Measurements from ENCODE around the gene PPFIBP1.
A peak's percentile ranks its signal among the peaks of the same experiment; 100 is the strongest.
"Not testable (repeated sequence)": the region's sequence is repeated elsewhere in the genome, so short reads cannot be mapped to it uniquely, and the experiment has no call there.

Gene PPFIBP1

DNA sequence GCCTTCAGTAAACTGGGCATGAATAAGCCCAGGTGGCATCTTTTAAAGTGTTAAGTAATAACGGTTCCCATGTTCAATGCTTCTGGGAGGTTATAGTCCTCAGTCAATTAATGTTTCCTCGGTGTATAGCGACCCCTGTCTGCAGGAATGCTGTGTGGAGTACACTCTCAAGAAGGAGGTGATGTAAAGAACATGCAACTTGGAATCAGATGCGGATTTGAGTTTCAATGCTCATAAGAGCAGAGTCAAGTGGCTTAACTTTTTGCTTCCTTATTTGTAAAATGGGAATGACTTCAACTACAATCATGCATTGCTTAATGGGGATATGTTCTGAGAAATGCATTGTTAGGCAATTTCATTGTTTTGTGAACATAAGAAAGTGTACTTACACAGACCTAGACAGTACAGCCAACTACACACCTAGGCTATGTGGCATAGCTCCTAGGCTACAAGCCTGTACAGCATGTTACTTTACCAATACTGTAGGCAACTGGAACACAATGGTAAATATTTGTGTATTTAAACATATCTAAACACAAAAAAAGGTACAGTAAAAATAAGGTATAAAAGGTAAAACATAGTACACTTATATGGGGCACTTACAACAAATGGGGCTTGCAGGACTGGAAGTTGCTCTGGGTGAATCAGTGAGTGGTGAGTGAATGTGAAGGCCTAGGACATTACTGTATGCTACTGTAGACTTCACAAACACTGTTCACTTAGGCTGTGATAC is 179.9 kb downstream of the PPFIBP1 start:
- peak in 39 of 56 donors; percentile 0 to 84 (median 18) for DNase-seq

DNA sequence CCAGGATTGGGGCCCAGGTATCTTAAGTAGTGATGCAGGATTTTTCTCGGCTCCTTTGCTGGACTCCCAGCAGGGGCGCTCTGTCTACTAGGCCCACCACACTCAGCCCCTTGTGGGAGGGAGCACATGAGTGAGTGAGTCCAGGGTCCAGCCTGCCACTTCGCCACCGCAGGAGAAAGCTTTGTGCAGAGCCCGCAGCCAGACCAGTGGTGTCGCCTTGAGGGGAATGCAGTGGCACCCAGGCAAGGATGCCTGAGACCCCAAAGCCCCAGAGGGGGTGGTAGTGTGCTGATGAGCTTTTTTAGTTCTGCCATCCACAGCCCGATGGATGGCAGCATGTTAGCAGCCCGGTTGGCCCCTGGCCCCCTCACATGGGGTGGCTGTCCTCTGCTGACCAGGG is 181.3 kb downstream of the PPFIBP1 start:
- no peak for DNase-seq

DNA sequence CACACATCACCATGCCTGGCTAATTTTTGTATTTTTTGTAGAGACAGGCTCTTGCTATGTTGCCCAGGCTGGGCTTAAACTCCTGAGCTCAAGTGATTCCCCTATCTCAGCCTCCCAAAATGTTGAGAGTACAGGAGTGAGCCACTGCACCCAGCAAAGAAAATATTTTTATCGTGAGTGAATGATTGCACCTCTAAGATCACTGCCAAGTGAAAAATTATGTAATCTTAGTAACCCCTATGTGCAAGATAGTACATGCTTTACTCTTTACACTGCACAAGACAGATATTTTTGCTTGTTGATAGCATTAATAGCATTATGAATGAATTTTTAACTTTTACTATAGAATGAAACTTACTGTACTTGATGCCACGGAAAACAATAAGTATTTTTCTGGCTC is 183.2 kb downstream of the PPFIBP1 start:
- DNase-seq, result no peak

DNA sequence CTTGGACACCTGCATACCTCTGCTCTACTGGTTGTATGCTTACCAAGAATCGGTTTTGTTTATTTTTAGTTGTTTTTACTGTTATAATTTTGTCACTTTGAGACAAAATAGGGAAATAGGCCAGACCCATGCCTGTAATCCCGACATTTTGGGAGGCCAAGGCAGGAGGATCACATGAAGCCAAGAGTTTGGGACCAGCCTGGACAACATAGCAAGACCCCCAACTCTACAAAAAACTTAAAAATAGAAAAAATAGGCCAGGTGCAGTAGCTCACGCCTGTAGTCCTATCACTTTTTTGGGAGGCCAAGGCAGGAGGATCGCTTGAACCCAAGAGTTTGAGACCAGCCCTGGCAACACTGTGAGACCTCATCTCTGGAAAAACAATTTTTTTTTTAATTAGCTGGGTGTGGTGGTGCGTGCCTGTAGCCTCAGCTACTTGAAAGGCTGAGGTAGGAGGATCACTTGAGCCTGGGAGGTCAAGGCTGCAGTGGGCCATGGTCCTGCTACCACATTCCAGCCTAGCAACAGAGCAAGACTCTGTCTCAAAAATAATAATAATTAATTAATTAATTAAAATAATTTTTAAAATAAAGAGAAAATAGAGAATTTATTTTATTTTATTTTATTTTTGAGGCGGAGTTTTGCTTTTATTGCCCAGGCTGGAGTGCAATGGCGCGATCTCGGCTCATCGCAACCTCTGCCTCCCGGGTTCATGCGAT is 185.4 kb downstream of the PPFIBP1 start:
- no peak for DNase-seq

DNA sequence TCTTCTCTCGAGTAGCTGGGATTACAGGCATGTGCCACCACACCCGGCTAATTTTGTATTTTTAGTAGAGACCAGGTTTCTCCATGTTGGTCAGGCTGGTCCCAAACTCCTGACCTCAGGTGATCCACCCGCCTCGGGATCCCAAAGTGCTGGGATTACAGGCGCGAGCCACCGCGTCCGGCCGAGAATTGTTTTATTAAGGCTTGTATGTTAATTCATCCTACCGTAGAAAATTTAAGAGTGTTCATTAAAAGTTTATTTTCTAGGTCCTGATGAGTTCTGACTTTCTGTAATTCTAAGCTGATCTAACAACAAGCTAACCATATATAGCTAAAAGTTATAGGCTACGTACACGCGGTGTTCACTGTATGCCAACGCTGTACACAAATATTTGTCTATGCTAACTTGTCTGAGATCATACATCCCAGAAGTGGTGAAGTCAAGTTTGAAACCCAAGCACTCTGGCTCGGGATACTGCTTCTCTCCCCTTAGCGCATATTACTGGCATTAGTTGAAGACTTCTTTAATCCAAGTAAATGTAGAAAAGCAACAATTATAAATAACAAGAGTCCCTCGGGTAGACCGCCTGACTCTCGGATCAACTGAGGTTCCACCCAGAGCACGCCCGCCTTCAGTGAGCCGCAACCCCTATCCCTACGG is 186.1 kb downstream of the PPFIBP1 start:
- peak in 6 of 56 donors; percentile 6 to 64 (median 39) for DNase-seq

DNA sequence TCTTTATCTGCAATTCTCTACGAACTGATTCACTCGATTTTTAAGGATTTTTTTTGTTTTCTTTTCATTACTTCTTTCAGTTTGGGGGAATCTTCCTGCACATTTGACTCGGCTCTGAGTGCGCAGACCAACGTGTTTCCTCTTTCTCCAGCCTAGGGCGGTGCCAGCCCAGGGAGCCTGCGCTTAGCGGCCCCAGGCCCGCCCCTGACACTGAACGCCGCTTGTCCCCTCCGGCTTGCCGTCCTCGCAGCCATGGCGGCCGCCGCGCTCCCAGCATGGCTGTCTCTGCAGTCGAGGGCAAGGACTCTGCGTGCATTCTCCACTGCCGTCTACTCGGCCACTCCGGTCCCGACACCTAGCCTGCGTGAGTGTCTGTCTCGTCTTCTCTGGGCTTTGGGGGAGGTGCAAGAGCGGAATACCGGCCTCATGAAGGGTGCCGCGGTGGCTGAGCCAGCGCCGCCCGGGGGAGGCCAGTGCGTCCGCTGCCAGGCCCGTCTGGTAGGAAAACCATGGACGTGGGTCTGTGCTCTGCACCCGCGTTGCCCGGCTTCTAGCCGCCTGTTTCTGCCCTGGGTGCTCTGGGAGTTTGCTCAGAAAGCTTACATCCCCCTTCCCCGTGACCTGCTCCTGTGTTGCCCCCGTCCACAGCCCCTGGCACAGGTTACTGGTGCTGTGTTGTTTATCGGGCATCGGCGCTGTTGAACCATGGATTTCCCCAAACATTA is 186.7 kb downstream of the PPFIBP1 start, which contains the start of gene MRPS35:
TSS of gene MRPS35 (plus strand) at position 241 of the 725 bp plus-strand sequence. CDS start at position 253, 12 bp downstream.
- peak; percentile 48 to 92 (median 83) for DNase-seq

DNA sequence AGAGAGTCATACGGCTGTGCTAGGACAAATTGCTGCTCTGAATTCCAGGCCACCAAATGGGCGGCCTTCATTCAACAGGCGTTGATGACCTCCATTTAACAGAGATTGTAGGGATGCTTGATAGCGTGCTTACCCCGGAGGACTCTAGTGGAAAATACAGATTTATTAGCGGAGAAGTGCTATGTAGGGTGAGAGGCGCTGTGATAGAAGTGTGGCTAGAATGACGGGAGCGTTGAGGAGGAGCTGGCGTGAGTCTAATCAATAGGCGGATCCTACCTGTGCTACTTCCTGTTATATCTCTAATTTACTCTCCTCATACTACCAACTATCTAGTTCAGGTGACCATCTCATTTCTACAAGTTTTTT is 187.3 kb downstream of the PPFIBP1 start:
- no peak for DNase-seq

DNA sequence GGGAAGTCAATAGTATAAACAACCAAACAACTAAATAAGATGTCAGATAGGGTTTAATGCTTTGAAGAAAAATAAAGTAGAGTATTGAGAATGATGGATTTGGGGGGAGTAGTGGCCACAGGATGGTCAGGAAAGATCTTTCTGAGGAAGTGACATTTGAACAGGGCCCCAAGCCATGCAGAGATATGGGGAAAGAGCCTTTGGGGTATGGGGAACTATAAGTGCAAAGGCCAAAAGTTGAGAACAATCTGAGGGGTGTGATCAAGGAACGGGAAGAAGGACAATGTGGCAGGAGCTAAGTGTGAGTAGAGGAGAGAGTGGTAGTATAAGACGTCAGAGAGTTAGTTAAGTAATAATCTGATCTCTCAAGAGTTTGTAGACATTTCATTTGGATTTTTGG is 188.0 kb downstream of the PPFIBP1 start:
- DNase-seq, result no peak

DNA sequence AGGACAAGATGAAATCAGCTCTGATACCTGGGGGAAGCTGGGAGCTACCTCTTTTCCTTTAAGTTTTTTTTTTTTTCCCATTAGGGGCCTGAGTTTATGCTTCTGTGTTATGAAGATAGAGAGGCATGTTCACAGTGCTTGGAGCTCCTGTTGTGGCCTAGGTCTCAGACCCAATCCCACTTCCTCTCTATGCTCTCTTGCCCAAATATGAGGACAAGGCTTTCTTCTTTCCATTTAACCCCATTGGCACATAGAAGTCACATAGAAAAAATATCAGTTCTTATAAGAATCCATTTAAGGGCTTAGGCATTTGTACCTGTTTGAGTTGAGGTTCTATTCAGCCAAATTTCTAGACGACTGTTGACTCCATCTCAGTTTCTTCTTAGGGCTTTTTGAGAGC is 199.2 kb downstream of the PPFIBP1 start:
- no peak for DNase-seq

DNA sequence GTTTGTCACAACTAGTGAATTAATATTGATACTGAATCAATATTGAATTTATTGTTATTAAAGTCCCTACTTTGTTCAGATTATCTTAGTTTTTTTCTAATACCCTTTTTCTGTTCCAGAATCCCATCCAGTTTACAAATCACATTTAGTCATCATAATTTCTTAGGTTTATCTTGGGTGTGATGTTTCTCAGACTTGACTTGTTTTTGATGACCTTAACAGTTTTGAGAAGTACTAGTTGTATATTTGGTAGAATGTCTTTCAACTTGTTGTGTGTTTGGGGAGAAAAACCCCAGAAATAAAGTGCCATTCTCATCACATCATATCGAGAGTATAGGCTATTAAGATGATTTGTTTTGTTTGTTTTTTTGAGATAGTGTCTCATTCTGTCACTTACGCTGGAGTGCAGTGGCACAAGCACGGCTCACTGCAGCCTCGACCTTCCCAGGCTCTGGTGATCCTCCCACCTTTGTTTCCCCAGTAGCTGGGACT is 206.1 kb downstream of the PPFIBP1 start:
- DNase-seq, result no peak

DNA sequence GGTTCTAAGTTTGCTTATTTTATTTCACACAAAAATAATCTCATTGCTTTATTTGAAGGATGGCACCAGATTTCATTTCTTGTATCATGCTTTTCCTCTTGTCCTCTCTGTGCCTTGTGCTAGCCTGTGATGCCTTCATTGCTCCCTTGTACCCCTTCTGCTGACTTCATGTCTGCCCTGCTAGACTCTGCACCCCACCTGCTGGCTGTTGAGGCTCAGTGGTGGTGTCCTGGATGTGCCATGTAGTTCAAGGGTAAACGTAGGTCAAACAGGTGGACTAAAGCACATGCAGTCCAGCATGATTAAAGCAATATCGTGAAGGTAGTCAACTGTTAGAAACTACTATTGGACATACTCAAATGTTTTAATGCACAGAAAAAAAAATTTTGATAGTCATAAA is 208.3 kb downstream of the PPFIBP1 start:
- no peak for DNase-seq

DNA sequence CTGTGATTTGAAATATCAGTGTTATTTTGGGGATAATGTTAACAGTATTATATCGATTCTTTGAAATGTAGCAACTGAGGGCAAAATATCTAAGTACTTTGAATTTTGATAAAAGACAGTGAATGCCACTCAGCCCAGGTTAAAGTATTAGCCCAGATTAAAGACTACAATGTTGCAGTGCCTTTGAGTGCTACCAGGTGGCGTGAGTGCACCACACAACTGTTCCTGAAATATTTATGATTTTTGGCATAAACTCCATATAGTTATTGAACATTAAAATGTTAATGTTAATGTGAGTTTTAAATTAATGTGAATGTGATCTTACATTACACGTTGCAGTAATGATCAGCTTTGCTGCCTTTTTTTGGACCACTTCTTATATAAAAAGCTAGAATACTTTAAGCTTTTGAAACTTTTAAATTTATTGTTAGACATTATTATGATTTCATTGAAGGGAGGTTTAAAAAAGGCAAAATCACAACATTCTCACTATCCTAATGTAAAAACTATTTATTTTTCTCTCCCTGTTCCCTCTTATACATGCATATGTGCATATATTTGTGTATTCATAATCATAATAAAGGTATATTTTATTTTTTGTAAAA is 209.1 kb downstream of the PPFIBP1 start:
- DNase-seq, result peak in 3 of 56 donors; percentile 7 to 32 (median 17)

DNA sequence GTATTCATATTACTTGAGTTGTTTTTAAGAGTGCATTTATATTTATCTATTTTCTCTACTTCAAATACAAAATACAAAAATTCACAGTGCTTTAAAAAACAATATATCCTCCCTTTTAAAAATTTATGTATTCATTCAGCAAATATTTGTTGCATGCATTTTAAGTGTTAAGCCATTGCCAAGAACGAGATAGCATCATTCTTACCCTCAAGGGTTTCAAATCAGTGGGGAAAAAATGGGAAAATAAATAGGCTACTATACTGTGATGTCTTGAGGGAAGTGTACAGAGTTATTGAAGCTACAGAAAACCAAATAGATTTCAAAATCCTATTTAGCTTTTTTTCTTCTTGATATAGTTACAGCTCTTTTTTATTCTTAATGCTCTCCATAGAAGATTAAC is 209.8 kb downstream of the PPFIBP1 start:
- no peak for DNase-seq

DNA sequence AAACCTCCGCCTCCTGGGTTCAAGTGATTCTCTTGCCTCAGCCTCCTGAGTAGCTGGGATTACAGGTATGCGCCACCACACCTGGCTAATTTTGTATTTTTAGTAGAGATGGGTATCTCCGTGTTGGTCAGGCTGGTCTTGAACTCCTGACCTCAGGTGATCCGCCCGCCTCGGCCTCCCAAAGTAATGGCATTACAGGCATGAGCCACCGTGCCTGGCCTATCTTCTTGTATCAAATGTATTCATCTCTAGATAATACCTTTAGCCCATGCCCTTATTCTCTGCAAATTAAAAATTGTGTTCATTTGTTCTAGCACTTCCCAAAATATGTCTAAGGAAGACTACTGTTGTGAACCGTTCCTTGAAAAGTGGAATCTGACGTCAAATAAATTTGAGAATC is 210.3 kb downstream of the PPFIBP1 start:
- not testable (repeated sequence) for DNase-seq

DNA sequence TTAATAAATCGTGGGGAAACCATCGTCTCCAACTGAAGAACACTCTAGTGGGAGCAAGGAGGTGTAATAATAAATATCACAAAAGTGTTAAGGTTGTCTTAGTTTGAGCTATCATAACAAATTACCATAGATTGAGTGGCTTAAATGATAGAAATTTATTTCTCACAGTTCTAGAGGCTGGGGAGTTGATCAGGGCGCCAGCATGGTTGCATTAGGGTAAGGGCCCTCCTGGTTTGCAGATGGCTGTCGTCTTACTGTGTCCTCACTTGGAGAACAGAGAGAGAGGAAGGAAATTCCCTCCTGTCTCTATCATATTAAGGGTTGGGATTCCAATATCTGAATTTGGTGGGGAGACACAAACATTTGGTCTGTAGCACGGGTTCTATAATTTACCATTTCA is 219.6 kb downstream of the PPFIBP1 start:
- no peak for DNase-seq
